ENCODE measurements around the gene CCDC116.

GRCh38 chr22:21685164-21685513, 52.6 kb downstream of the CCDC116 start:
- TF ChIP-seq CTCF (conservative IDR thresholded peaks at IDR 0.05) (no peak), EZH2 (IDR thresholded peaks at IDR 0.05; ENCODE audit: low read depth) (no peak)
